ENCODE measurements around the gene PSME2. TPM values are rescaled to one million over a fixed set of nuclear protein-coding genes. Genes with fewer than 3 reads are reported as not detected.

PSME2 gene
- total and polyA plus RNA-seq, 2 of the 13 experiments (the other 11 are each of a cell fraction or from before 2014, with no cell fraction given), result 332 to 716 TPM

DNA sequence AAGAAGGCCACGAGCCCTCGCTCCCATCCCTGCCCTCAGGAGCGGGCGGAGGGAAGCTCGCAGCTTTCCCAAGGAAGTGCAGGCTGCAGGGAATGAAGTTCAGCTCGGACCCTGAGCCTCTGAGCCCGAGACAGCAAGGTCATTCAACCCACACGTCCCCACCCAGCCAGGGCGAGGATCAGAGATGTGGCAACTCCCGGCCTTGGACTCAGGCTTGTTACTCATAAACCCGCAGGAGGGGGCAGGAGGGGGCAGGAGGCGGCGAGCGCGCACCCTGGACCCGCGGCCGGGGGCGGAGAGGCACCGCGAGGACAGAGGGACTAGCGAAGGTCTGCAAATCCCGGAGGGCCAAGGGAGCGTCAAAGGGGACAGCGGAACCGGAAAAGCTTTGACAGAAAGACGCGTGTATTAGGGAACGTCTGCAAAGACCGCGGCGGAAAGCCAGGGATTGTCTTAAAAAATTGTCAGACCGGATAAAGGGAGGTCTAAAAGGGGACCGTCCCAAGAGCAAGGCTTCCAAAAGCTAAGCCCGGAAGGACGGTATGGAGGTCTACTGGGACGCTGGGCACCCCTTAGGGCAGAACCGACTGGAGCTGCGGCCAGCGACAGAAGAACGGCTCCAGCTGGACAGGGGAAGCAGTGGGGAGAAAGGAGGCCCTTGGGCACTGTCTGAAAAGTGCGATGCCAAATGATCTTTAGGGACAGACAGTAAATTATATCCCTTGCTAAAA is 32.4 kb downstream of the PSME2 start (continued):
- TF ChIP-seq TBX2 (CRISPR knock-in tag; IDR thresholded peaks at IDR 0.05; ENCODE audit: borderline replicate concordance), result peak; percentile 98
- peak; percentile 100 for TF ChIP-seq ZNF788 (CRISPR knock-in tag; IDR thresholded peaks at IDR 0.05; ENCODE audit: borderline replicate concordance)
- TF ChIP-seq ZNF510 (CRISPR knock-in tag; IDR thresholded peaks at IDR 0.05; ENCODE audit: low read depth), result peak; percentile 49; the same call in 1 of the 2 replicates
- peak; percentile 97 for TF ChIP-seq ARNTL (CRISPR knock-in tag; IDR thresholded peaks at IDR 0.05)
- TF ChIP-seq, protein P1, sequence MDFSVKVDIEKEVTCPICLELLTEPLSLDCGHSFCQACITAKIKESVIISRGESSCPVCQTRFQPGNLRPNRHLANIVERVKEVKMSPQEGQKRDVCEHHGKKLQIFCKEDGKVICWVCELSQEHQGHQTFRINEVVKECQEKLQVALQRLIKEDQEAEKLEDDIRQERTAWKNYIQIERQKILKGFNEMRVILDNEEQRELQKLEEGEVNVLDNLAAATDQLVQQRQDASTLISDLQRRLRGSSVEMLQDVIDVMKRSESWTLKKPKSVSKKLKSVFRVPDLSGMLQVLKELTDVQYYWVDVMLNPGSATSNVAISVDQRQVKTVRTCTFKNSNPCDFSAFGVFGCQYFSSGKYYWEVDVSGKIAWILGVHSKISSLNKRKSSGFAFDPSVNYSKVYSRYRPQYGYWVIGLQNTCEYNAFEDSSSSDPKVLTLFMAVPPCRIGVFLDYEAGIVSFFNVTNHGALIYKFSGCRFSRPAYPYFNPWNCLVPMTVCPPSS (IDR thresholded peaks at IDR 0.05), result no peak
- peak; percentile 97 for TF ChIP-seq ZKSCAN8 (CRISPR knock-in tag; IDR thresholded peaks at IDR 0.05; ENCODE audit: borderline replicate concordance)
- TF ChIP-seq, protein P2, sequence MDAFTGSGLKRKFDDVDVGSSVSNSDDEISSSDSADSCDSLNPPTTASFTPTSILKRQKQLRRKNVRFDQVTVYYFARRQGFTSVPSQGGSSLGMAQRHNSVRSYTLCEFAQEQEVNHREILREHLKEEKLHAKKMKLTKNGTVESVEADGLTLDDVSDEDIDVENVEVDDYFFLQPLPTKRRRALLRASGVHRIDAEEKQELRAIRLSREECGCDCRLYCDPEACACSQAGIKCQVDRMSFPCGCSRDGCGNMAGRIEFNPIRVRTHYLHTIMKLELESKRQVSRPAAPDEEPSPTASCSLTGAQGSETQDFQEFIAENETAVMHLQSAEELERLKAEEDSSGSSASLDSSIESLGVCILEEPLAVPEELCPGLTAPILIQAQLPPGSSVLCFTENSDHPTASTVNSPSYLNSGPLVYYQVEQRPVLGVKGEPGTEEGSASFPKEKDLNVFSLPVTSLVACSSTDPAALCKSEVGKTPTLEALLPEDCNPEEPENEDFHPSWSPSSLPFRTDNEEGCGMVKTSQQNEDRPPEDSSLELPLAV (CRISPR knock-in tag; conservative IDR thresholded peaks at IDR 0.05; ENCODE audit: low read depth), result no peak
- peak; percentile 96; the same call in 1 of the 2 replicates for TF ChIP-seq ZNF570 (CRISPR knock-in tag; IDR thresholded peaks at IDR 0.05; ENCODE audit: borderline replicate concordance)
- peak; percentile 97 for TF ChIP-seq ZNF264 (CRISPR knock-in tag; IDR thresholded peaks at IDR 0.05)
- peak; percentile 97 for TF ChIP-seq CBX1 (IDR thresholded peaks at IDR 0.05; ENCODE audit: low read depth)
- TF ChIP-seq ZNF124 (CRISPR knock-in tag; IDR thresholded peaks at IDR 0.05), result peak; percentile 98
- TF ChIP-seq ZFP36L1 (CRISPR knock-in tag; IDR thresholded peaks at IDR 0.05), result peak; percentile 96; the same call in 1 of the 2 replicates
- TF ChIP-seq RAD21 (CRISPR knock-in tag; IDR thresholded peaks at IDR 0.05), result peak; percentile 73
- TF ChIP-seq SMYD3 (CRISPR knock-in tag; IDR thresholded peaks at IDR 0.05), result no peak
- peak; percentile 83 for TF ChIP-seq RBM22 (optimal IDR thresholded peaks at IDR 0.05; ENCODE audit: low read length)
- TF ChIP-seq ZNF550 (CRISPR knock-in tag; IDR thresholded peaks at IDR 0.05; ENCODE audit: borderline replicate concordance), result peak; percentile 93
- TF ChIP-seq NBN (conservative IDR thresholded peaks at IDR 0.05), result 0 out of 2 replicates have a peak, but pooled peaks have one; percentile 15
- TF ChIP-seq SIX1 (CRISPR knock-in tag; IDR thresholded peaks at IDR 0.05; ENCODE audit: borderline replicate concordance), result peak; percentile 87
- no peak for TF ChIP-seq ZNF30 (CRISPR knock-in tag; IDR thresholded peaks at IDR 0.05)
- peak; percentile 98 for TF ChIP-seq HOXA3 (CRISPR knock-in tag; IDR thresholded peaks at IDR 0.05)
- peak; percentile 99 for TF ChIP-seq ZNF543 (CRISPR knock-in tag; IDR thresholded peaks at IDR 0.05)
- TF ChIP-seq MATR3 (CRISPR knock-in tag; IDR thresholded peaks at IDR 0.05), result peak; percentile 90; the same call in 1 of the 2 replicates
- TF ChIP-seq HDAC6 (IDR thresholded peaks at IDR 0.05; ENCODE audit: low read depth, low read length), result no peak
- peak; percentile 98 for TF ChIP-seq FOXK1 (CRISPR knock-in tag; IDR thresholded peaks at IDR 0.05; ENCODE audit: borderline replicate concordance, low read depth)
- TF ChIP-seq ZFP1 (CRISPR knock-in tag; IDR thresholded peaks at IDR 0.05), result peak; percentile 100
- TF ChIP-seq, protein P3, sequence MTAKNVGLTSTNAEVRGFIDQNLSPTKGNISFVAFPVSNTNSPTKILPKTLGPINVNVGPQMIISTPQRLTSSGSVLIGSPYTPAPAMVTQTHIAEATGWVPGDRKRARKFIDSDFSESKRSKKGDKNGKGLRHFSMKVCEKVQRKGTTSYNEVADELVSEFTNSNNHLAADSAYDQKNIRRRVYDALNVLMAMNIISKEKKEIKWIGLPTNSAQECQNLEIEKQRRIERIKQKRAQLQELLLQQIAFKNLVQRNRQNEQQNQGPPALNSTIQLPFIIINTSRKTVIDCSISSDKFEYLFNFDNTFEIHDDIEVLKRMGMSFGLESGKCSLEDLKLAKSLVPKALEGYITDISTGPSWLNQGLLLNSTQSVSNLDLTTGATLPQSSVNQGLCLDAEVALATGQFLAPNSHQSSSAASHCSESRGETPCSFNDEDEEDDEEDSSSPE (CRISPR knock-in tag; IDR thresholded peaks at IDR 0.05), result peak; percentile 85
- no peak for TF ChIP-seq TCF12 (IDR thresholded peaks at IDR 0.05)
- no peak; the same call in none of the 2 replicates for TF ChIP-seq TCF12 (CRISPR knock-in tag; IDR thresholded peaks at IDR 0.05)
- peak; percentile 98 for TF ChIP-seq ZFP90 (CRISPR knock-in tag; IDR thresholded peaks at IDR 0.05; ENCODE audit: borderline replicate concordance)
- no peak for TF ChIP-seq PLRG1 (conservative IDR thresholded peaks at IDR 0.05)
